Activated T-helper 17 cell treated with anti-CD3 and anti-CD28 coated beads, Interleukin-2, amount 50 U/mL, for 72 hours (primary cell): ENCODE data around the gene ZNF35. TPM values are rescaled to one million over a fixed set of nuclear protein-coding genes. Genes with fewer than 3 reads are reported as not detected.

ENCODE experiments used
- ATAC-seq: fragments of 150-1000 bp; cut with Tn5 transposase; replicated peaks from 2 replicates; pipeline ENCODE4 v1.10.0; 2021; ENCODE audit warnings: mild to moderate bottlenecking, moderate library complexity
- H3K27ac Mint-ChIP-seq: one replicate; pipeline ENCODE4 v1.8.0; 2022; ENCODE audit warnings: mixed read lengths
- H3K27me3 Mint-ChIP-seq: one replicate; pipeline ENCODE4 v1.8.0; 2022; ENCODE audit warnings: mixed read lengths
- H3K36me3 Mint-ChIP-seq: one replicate; pipeline ENCODE4 v1.8.0; 2022; ENCODE audit warnings: low read depth, mild to moderate bottlenecking, mixed read lengths
- H3K4me1 Mint-ChIP-seq: one replicate; pipeline ENCODE4 v1.8.0; 2022; ENCODE audit warnings: mixed read lengths
- H3K4me3 Mint-ChIP-seq: one replicate; pipeline ENCODE4 v1.8.0; 2022; ENCODE audit warnings: mild to moderate bottlenecking, mixed read lengths
- H3K9me3 Mint-ChIP-seq: one replicate; pipeline ENCODE4 v1.8.0; 2022; ENCODE audit warnings: mixed read lengths
- total RNA-seq, 2 donors: library from RNA; stranded (reverse); gene quantifications; one replicate each; pipeline ENCODE4 v1.2.3, GENCODE V29; 2022

ZNF35 gene
- total RNA-seq: 1 to 10 TPM; 1.6 to 3.0 TPM

GRCh38 chr3:44648564-44649229 is at the start of gene ZNF35:
TSS of gene ZNF35 (plus strand) at chr3:44648732. CDS start at chr3:44651068, 2,336 bp downstream.
- peaks cover 8% of the 10 kb centered on the region for H3K9me3 Mint-ChIP-seq
- no peaks in the 10 kb centered on the region for H3K27me3 Mint-ChIP-seq
- H3K36me3 Mint-ChIP-seq: peaks cover 26% of the 10 kb centered on the region
- peak; percentile 73 for ATAC-seq
- H3K4me3 Mint-ChIP-seq: peak within 1 kb of the TSS; percentile 65
- H3K4me1 Mint-ChIP-seq: no peaks in the 10 kb centered on the region
- H3K27ac Mint-ChIP-seq: peak within 1 kb of the TSS; percentile 1

- Mint-ChIP-seq H3K9me3 (no peaks in the 10 kb centered on the region), H3K4me1 (no peaks in the 10 kb centered on the region), H3K27ac (no peak overlapping the region), H3K36me3 (no peaks in the 10 kb centered on the region), H3K4me3 (no peak overlapping the region), H3K27me3 (no peaks in the 10 kb centered on the region)
- no peak for ATAC-seq
These were observed 46.8 kb upstream of the ZNF35 start for GRCh38 chr3:44601749-44602148.

GRCh38 chr3:44612678-44613077 is 35.9 kb upstream of the ZNF35 start:
- no peaks in the 10 kb centered on the region for H3K9me3 Mint-ChIP-seq
- H3K27ac Mint-ChIP-seq: no peak overlapping the region
- no peaks in the 10 kb centered on the region for H3K4me1 Mint-ChIP-seq
- ATAC-seq: no peak
- H3K4me3 Mint-ChIP-seq: no peak overlapping the region
- peaks cover 5% of the 10 kb centered on the region for H3K27me3 Mint-ChIP-seq
- no peaks in the 10 kb centered on the region for H3K36me3 Mint-ChIP-seq

GRCh38 chr3:44624749-44625480 is 23.6 kb upstream of the ZNF35 start, which contains the start of gene ZNF197:
TSS of gene ZNF197 (plus strand) at chr3:44625036. CDS start at chr3:44629155, 4,119 bp downstream.
- H3K36me3 Mint-ChIP-seq: peaks cover 18% of the 10 kb centered on the region
- H3K4me3 Mint-ChIP-seq: peak within 1 kb of the TSS; percentile 87
- no peaks in the 10 kb centered on the region for H3K9me3 Mint-ChIP-seq
- no peaks in the 10 kb centered on the region for H3K27me3 Mint-ChIP-seq
- peak within 1 kb of the TSS; percentile 88 for H3K27ac Mint-ChIP-seq
- peak; percentile 94 for ATAC-seq
- peaks cover 11% of the 10 kb centered on the region for H3K4me1 Mint-ChIP-seq

GRCh38 chr3:44628716-44629115 is 19.8 kb upstream of the ZNF35 start:
- H3K9me3 Mint-ChIP-seq: no peaks in the 10 kb centered on the region
- H3K4me1 Mint-ChIP-seq: peaks cover 11% of the 10 kb centered on the region
- no peak for ATAC-seq
- H3K27ac Mint-ChIP-seq: no peak overlapping the region
- peaks cover 56% of the 10 kb centered on the region for H3K36me3 Mint-ChIP-seq
- H3K27me3 Mint-ChIP-seq: no peaks in the 10 kb centered on the region
- no peak overlapping the region for H3K4me3 Mint-ChIP-seq

GRCh38 chr3:44632193-44632592 is 16.3 kb upstream of the ZNF35 start:
- Mint-ChIP-seq H3K4me1 (peaks cover 7% of the 10 kb centered on the region), H3K36me3 (peaks cover 91% of the 10 kb centered on the region), H3K4me3 (no peak overlapping the region), H3K27ac (no peak overlapping the region), H3K9me3 (peaks cover 10% of the 10 kb centered on the region), H3K27me3 (no peaks in the 10 kb centered on the region)
- no peak for ATAC-seq

GRCh38 chr3:44642337-44642736 is 6.2 kb upstream of the ZNF35 start:
- no peak overlapping the region for H3K27ac Mint-ChIP-seq
- H3K36me3 Mint-ChIP-seq: peaks cover 62% of the 10 kb centered on the region
- H3K4me3 Mint-ChIP-seq: no peak overlapping the region
- no peaks in the 10 kb centered on the region for H3K4me1 Mint-ChIP-seq
- no peak for ATAC-seq
- no peaks in the 10 kb centered on the region for H3K27me3 Mint-ChIP-seq
- H3K9me3 Mint-ChIP-seq: peaks cover 24% of the 10 kb centered on the region

- Mint-ChIP-seq H3K4me3 (no peak overlapping the region), H3K27me3 (no peaks in the 10 kb centered on the region), H3K27ac (no peak overlapping the region), H3K36me3 (peaks cover 56% of the 10 kb centered on the region), H3K9me3 (peaks cover 19% of the 10 kb centered on the region), H3K4me1 (no peaks in the 10 kb centered on the region)
- no peak for ATAC-seq
These were observed 5.5 kb upstream of the ZNF35 start for GRCh38 chr3:44643024-44643423.

GRCh38 chr3:44647771-44648170 is 761 bp upstream of the ZNF35 start:
- H3K27ac Mint-ChIP-seq: no peak overlapping the region
- peak overlapping the region; percentile 65 for H3K4me3 Mint-ChIP-seq
- H3K9me3 Mint-ChIP-seq: peaks cover 4% of the 10 kb centered on the region
- no peaks in the 10 kb centered on the region for H3K4me1 Mint-ChIP-seq
- peaks cover 25% of the 10 kb centered on the region for H3K36me3 Mint-ChIP-seq
- no peak for ATAC-seq
- no peaks in the 10 kb centered on the region for H3K27me3 Mint-ChIP-seq

- no peaks in the 10 kb centered on the region for H3K4me1 Mint-ChIP-seq
- no peak overlapping the region for H3K27ac Mint-ChIP-seq
- H3K27me3 Mint-ChIP-seq: no peaks in the 10 kb centered on the region
- ATAC-seq: no peak
- peaks cover 15% of the 10 kb centered on the region for H3K9me3 Mint-ChIP-seq
- no peak overlapping the region for H3K4me3 Mint-ChIP-seq
- peaks cover 34% of the 10 kb centered on the region for H3K36me3 Mint-ChIP-seq
These were observed 1.2 kb downstream of the ZNF35 start for GRCh38 chr3:44649709-44650108.

GRCh38 chr3:44654039-44654438 is 5.5 kb downstream of the ZNF35 start:
- no peak overlapping the region for H3K27ac Mint-ChIP-seq
- no peaks in the 10 kb centered on the region for H3K27me3 Mint-ChIP-seq
- H3K9me3 Mint-ChIP-seq: peaks cover 28% of the 10 kb centered on the region
- H3K36me3 Mint-ChIP-seq: peaks cover 70% of the 10 kb centered on the region
- no peak overlapping the region for H3K4me3 Mint-ChIP-seq
- no peaks in the 10 kb centered on the region for H3K4me1 Mint-ChIP-seq
- no peak for ATAC-seq

GRCh38 chr3:44659015-44659414 is 10.5 kb downstream of the ZNF35 start:
- H3K4me3 Mint-ChIP-seq: no peak overlapping the region
- H3K9me3 Mint-ChIP-seq: peaks cover 24% of the 10 kb centered on the region
- no peak for ATAC-seq
- H3K36me3 Mint-ChIP-seq: peaks cover 60% of the 10 kb centered on the region
- H3K4me1 Mint-ChIP-seq: no peaks in the 10 kb centered on the region
- no peak overlapping the region for H3K27ac Mint-ChIP-seq
- H3K27me3 Mint-ChIP-seq: no peaks in the 10 kb centered on the region

GRCh38 chr3:44659434-44659833 is 10.9 kb downstream of the ZNF35 start:
- Mint-ChIP-seq H3K4me1 (no peaks in the 10 kb centered on the region), H3K36me3 (peaks cover 55% of the 10 kb centered on the region), H3K27ac (no peak overlapping the region), H3K9me3 (peaks cover 23% of the 10 kb centered on the region), H3K4me3 (no peak overlapping the region), H3K27me3 (no peaks in the 10 kb centered on the region)
- ATAC-seq: no peak

- H3K9me3 Mint-ChIP-seq: peaks cover 30% of the 10 kb centered on the region
- no peaks in the 10 kb centered on the region for H3K4me1 Mint-ChIP-seq
- no peak overlapping the region for H3K4me3 Mint-ChIP-seq
- peaks cover 46% of the 10 kb centered on the region for H3K36me3 Mint-ChIP-seq
- H3K27me3 Mint-ChIP-seq: peaks cover 6% of the 10 kb centered on the region
- no peak for ATAC-seq
- no peak overlapping the region for H3K27ac Mint-ChIP-seq
These were observed 12.7 kb downstream of the ZNF35 start for GRCh38 chr3:44661189-44661588.

GRCh38 chr3:44665173-44665572 is 16.6 kb downstream of the ZNF35 start:
- no peak overlapping the region for H3K4me3 Mint-ChIP-seq

More at GRCh38 chr3:44665173-44665572, 16.6 kb downstream of the ZNF35 start:
- Mint-ChIP-seq H3K36me3 (peaks cover 7% of the 10 kb centered on the region), H3K27ac (no peak overlapping the region), H3K9me3 (peaks cover 21% of the 10 kb centered on the region), H3K27me3 (peaks cover 6% of the 10 kb centered on the region), H3K4me1 (no peaks in the 10 kb centered on the region)
- ATAC-seq: no peak
